K562 (cell line): Measurements from ENCODE around the gene HIPK2. TPM values are rescaled to one million over a fixed set of nuclear protein-coding genes. Genes with fewer than 3 reads are reported as not detected.

Experiments
- CXXC5 ChIP-seq: fragments of 250-450 bp; sonication (Bioruptor Pico); IDR thresholded peaks from 2 replicates; pipeline ENCODE4 v1.8.0; 2022; ENCODE audit warnings: inconsistent platforms, mild to moderate bottlenecking, moderate library complexity
- DMBX1 ChIP-seq: fragments of 250-450 bp; sonication (Bioruptor Pico); IDR thresholded peaks from 2 replicates; pipeline ENCODE4 v1.8.0; 2022; ENCODE audit warnings: inconsistent platforms, mild to moderate bottlenecking, moderate library complexity, borderline replicate concordance
- EP300 ChIP-seq: IDR thresholded peaks from 2 replicates; pipeline ENCODE4 v1.6.1; 2012; ENCODE audit warnings: low read length, improper control_type of control experiment
- GTF2A2 ChIP-seq: IDR thresholded peaks from 2 replicates; pipeline ENCODE4 v1.6.1; 2016; ENCODE audit warnings: mild to moderate bottlenecking, missing genetic modification characterization, missing compliant biosample characterization
- NRF1 ChIP-seq, 2 experiments: fragments of 450-650 bp; IDR thresholded peaks in 1 of 2; conservative IDR thresholded peaks in 1 of 2; 2 replicates each; pipeline ENCODE4 v1.6.1; 2014; ENCODE audit warnings: mild to moderate bottlenecking in 2 of 2
- PHB2 ChIP-seq: fragments of 450-650 bp; IDR thresholded peaks from 2 replicates; pipeline ENCODE4 v1.6.1; 2017; ENCODE audit warnings: low read depth
- RBM25 ChIP-seq: fragments of 200-400 bp; formaldehyde crosslinking; IDR thresholded peaks from 2 replicates; pipeline ENCODE4 v1.6.1; 2018; ENCODE audit warnings: low read length, low read depth, moderate library complexity; ENCODE audit not compliant: severe bottlenecking
- TCF3 ChIP-seq: sonication (generic); formaldehyde crosslinking; IDR thresholded peaks from 2 replicates; pipeline ENCODE4 v1.4.0; 2020; ENCODE audit warnings: mild to moderate bottlenecking, missing genetic modification reagents
- USF1 ChIP-seq: sonication (generic); formaldehyde crosslinking; IDR thresholded peaks from 2 replicates; pipeline ENCODE4 v1.9.0; 2022; ENCODE audit warnings: mild to moderate bottlenecking, missing genetic modification reagents
- ZBTB5 ChIP-seq: fragments of 450-650 bp; IDR thresholded peaks from 2 replicates; pipeline ENCODE4 v1.6.1; 2017; ENCODE audit warnings: antibody characterized with exemption
- polyA plus RNA-seq, 8 experiments: library from polyadenylated mRNA; depleted of rRNA in 4 of 8; stranded (reverse) in 5 of 8; unstranded in 3 of 8; fragments of >200 nt; fragmentation: Nextera tagmentation in 2 of 8; fragmentation: Illumina TruSeq in 1 of 8; extraction: Ambion mirVana in 2 of 8; extraction: Trizol in 1 of 8; gene quantifications; 2 replicates each; pipeline versions ENCODE4 v1.2.1 to v1.2.3, GENCODE V29; 2011 to 2014; ENCODE audit warnings: inconsistent platforms in 1 of 8, missing spikeins in 1 of 8
- total RNA-seq, 7 experiments: library from RNA; depleted of rRNA in 6 of 7; stranded (reverse); fragments of >200 nt in 6 of 7; fragmentation: Illumina TruSeq in 2 of 7; extraction: Trizol in 2 of 7; gene quantifications; 2 replicates each; pipeline versions ENCODE4 v1.2.1 to v1.2.3, GENCODE V29; 2011 to 2021; ENCODE audit warnings: low replicate concordance in 1 of 7
- TF ChIP-seq, protein P1 (sequence below): fragments of 250-450 bp; sonication (Bioruptor Pico); IDR thresholded peaks from 2 replicates; pipeline ENCODE4 v1.4.0; 2020
- TF ChIP-seq, protein P2 (sequence below): fragments of 450-650 bp; IDR thresholded peaks from 2 replicates; pipeline ENCODE4 v1.7.1; 2018; ENCODE audit warnings: mild to moderate bottlenecking, low read depth; ENCODE audit not compliant: partially characterized antibody

Gene HIPK2
- total and polyA plus RNA-seq, 9 of the 15 experiments (the other 6 are each of a cell fraction or from before 2014, with no cell fraction given): 0.69 to 19.8 (median 5.1) TPM

DNA sequence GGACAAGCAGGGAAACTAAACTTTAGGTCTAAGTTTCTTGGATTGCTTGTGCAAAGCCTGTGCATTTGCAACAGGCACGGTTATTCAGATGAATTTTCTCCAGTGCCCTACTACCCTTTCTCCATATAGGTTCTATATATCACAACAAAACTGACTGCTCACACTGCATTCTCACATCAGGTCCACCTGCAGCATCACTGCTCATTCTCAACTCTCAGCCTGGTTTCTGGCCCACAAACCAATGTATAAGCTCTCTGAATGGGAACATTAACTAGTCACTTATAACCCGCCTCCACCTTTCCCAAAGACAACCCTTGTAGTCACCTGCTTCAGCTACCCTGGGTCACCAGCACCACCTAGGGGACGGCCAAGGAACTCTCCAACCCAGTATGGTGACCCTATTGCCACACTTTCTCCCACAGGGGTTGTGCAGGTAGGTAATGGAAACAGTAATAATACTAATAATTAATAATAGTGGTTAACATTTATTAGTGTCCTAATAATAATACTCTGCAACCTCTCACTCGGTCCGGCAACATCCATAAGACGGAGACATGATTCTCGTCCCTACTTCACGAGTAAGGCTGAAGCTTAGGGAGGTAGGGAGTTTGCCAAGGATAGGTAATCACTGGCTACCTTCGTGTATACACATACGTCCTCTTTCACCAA, 157.0 kb downstream of the HIPK2 start (continued):
- TF ChIP-seq, protein P1, sequence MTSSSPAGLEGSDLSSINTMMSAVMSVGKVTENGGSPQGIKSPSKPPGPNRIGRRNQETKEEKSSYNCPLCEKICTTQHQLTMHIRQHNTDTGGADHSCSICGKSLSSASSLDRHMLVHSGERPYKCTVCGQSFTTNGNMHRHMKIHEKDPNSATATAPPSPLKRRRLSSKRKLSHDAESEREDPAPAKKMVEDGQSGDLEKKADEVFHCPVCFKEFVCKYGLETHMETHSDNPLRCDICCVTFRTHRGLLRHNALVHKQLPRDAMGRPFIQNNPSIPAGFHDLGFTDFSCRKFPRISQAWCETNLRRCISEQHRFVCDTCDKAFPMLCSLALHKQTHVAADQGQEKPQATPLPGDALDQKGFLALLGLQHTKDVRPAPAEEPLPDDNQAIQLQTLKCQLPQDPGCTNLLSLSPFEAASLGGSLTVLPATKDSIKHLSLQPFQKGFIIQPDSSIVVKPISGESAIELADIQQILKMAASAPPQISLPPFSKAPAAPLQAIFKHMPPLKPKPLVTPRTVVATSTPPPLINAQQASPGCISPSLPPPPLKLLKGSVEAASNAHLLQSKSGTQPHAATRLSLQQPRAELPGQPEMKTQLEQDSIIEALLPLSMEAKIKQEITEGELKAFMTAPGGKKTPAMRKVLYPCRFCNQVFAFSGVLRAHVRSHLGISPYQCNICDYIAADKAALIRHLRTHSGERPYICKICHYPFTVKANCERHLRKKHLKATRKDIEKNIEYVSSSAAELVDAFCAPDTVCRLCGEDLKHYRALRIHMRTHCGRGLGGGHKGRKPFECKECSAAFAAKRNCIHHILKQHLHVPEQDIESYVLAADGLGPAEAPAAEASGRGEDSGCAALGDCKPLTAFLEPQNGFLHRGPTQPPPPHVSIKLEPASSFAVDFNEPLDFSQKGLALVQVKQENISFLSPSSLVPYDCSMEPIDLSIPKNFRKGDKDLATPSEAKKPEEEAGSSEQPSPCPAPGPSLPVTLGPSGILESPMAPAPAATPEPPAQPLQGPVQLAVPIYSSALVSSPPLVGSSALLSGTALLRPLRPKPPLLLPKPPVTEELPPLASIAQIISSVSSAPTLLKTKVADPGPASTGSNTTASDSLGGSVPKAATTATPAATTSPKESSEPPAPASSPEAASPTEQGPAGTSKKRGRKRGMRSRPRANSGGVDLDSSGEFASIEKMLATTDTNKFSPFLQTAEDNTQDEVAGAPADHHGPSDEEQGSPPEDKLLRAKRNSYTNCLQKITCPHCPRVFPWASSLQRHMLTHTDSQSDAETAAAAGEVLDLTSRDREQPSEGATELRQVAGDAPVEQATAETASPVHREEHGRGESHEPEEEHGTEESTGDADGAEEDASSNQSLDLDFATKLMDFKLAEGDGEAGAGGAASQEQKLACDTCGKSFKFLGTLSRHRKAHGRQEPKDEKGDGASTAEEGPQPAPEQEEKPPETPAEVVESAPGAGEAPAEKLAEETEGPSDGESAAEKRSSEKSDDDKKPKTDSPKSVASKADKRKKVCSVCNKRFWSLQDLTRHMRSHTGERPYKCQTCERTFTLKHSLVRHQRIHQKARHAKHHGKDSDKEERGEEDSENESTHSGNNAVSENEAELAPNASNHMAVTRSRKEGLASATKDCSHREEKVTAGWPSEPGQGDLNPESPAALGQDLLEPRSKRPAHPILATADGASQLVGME (CRISPR knock-in tag): no peak
- no peak for TF ChIP-seq ZBTB5
- TF ChIP-seq, protein P2, sequence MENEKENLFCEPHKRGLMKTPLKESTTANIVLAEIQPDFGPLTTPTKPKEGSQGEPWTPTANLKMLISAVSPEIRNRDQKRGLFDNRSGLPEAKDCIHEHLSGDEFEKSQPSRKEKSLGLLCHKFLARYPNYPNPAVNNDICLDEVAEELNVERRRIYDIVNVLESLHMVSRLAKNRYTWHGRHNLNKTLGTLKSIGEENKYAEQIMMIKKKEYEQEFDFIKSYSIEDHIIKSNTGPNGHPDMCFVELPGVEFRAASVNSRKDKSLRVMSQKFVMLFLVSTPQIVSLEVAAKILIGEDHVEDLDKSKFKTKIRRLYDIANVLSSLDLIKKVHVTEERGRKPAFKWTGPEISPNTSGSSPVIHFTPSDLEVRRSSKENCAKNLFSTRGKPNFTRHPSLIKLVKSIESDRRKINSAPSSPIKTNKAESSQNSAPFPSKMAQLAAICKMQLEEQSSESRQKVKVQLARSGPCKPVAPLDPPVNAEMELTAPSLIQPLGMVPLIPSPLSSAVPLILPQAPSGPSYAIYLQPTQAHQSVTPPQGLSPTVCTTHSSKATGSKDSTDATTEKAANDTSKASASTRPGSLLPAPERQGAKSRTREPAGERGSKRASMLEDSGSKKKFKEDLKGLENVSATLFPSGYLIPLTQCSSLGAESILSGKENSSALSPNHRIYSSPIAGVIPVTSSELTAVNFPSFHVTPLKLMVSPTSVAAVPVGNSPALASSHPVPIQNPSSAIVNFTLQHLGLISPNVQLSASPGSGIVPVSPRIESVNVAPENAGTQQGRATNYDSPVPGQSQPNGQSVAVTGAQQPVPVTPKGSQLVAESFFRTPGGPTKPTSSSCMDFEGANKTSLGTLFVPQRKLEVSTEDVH: no peak
- TF ChIP-seq NRF1 (conservative IDR thresholded peaks at IDR 0.05 in 1 of 2, IDR thresholded peaks at IDR 0.05 in 1 of 2): no peak
- TF ChIP-seq DMBX1 (CRISPR knock-in tag): no peak
- TF ChIP-seq GTF2A2 (tag): no peak
- no peak for TF ChIP-seq TCF3 (CRISPR knock-in tag)
- peak; percentile 39; the same call in 1 of the 2 replicates for TF ChIP-seq USF1 (CRISPR knock-in tag)
- TF ChIP-seq CXXC5 (CRISPR knock-in tag): no peak
- no peak for TF ChIP-seq PHB2
- 0 out of 2 replicates have a peak, but pooled peaks have one; percentile 7 for TF ChIP-seq EP300
- no peak for TF ChIP-seq RBM25
